A673 (cell line): ENCODE data around the gene RYR1. TPM values are rescaled to one million over a fixed set of nuclear protein-coding genes. Genes with fewer than 3 reads are reported as not detected.
A peak's percentile ranks its signal among the peaks of the same experiment; 100 is the strongest.
"Not testable (repeated sequence)": the region's sequence is repeated elsewhere in the genome, so short reads cannot be mapped to it uniquely, and the experiment has no call there.

Experiments
- BruUV-seq: library from RNA; stranded (reverse); fragments of 400-500 nt; replicated peaks from 2 replicates; lab custom pipeline; 2021; lab: Mats Ljungman, UMichigan
- CTCF ChIA-PET: fragments of 300-600 bp; sonication (Branson Sonifier 250); formaldehyde crosslinking; loops from one replicate; lab custom pipeline; 2022; ENCODE audit warnings: antibody characterized with exemption; lab: Charles Lee
- POLR2A ChIA-PET: fragments of 300-600 bp; sonication (Branson Sonifier 250); formaldehyde crosslinking; loops from one replicate; lab custom pipeline; 2022; ENCODE audit warnings: antibody characterized with exemption; ENCODE audit not compliant: low non-redundant PET; lab: Charles Lee
- DNase-seq: peaks from one replicate; pipeline ENCODE4 v3.0.0-alpha.2; 2015; ENCODE audit warnings: low spot score
- H3K27ac ChIP-seq: fragments of 200-600 bp; sonication (generic); 2 replicates; pipeline ENCODE4 v1.5.1; 2016; ENCODE audit warnings: mixed run types, low read depth, mild to moderate bottlenecking, mixed read lengths, antibody characterized with exemption, low read length; ENCODE audit not compliant: poor library complexity, severe bottlenecking
- H3K27me3 ChIP-seq: fragments of 200-600 bp; sonication (generic); replicated peaks from 2 replicates; pipeline ENCODE4 v1.6.1; 2017; ENCODE audit warnings: mixed run types, low read depth, mild to moderate bottlenecking, mixed read lengths, antibody characterized with exemption, low read length; ENCODE audit not compliant: insufficient read depth, poor library complexity
- H3K36me3 ChIP-seq: fragments of 200-600 bp; sonication (generic); 2 replicates; pipeline ENCODE4 v1.6.1; 2016; ENCODE audit warnings: mixed run types, mild to moderate bottlenecking, mixed read lengths, antibody characterized with exemption, low read length; ENCODE audit not compliant: insufficient read depth, poor library complexity, severe bottlenecking
- H3K4me1 ChIP-seq: fragments of 200-600 bp; sonication (generic); 2 replicates; pipeline ENCODE4 v1.6.1; 2017; ENCODE audit warnings: mixed run types, mild to moderate bottlenecking, mixed read lengths, antibody characterized with exemption, low read length; ENCODE audit not compliant: insufficient read depth, poor library complexity, severe bottlenecking
- H3K4me3 ChIP-seq: fragments of 200-600 bp; sonication (generic); 2 replicates; pipeline ENCODE4 v1.5.1; 2016; ENCODE audit warnings: low read depth, mixed run types, mild to moderate bottlenecking, mixed read lengths, low read length; ENCODE audit not compliant: poor library complexity, severe bottlenecking
- H3K9me3 ChIP-seq: fragments of 200-600 bp; sonication (generic); 2 replicates; pipeline ENCODE4 v1.6.1; 2016; ENCODE audit warnings: mixed run types, low read depth, mild to moderate bottlenecking, mixed read lengths, antibody characterized with exemption, low read length; ENCODE audit not compliant: poor library complexity, severe bottlenecking
- CTCF ChIP-seq: fragments of 300-800, 200-600 bp; sonication (generic); conservative IDR thresholded peaks from 2 replicates; pipeline ENCODE4 v1.5.1; 2017; ENCODE audit warnings: low read depth, mild to moderate bottlenecking, antibody characterized with exemption, low read length, moderate library complexity, mixed read lengths
- EZH2 ChIP-seq: fragments of 200-600 bp; sonication (generic); IDR thresholded peaks from 2 replicates; pipeline ENCODE4 v1.6.1; 2017; ENCODE audit warnings: borderline replicate concordance, low read depth, mild to moderate bottlenecking, mixed read lengths, antibody characterized with exemption, low read length; ENCODE audit not compliant: poor library complexity, severe bottlenecking
- intact Hi-C: fragments of 100-400 bp; cut with micrococcal nuclease; formaldehyde crosslinking; loops from one replicate; pipeline ENCODE4 v1.10.0; 2022; ENCODE audit not compliant: unreplicated experiment
- total RNA-seq: library from RNA; stranded (reverse); gene quantifications from 2 replicates; pipeline ENCODE4 v1.2.3, GENCODE V29; 2021

Gene RYR1
- total RNA-seq, 1 experiment from 2014 or later: 0.28 TPM

GRCh38 chr19:38596057-38596981 lies 162.8 kb downstream of the RYR1 start:
- CTCF ChIA-PET: no interaction called here
- H3K4me3 ChIP-seq: peak overlapping the region; percentile 35
- peak; percentile 65 for DNase-seq

GRCh38 chr19:38597075-38597474 lies 163.6 kb downstream of the RYR1 start:
- H3K4me3 ChIP-seq: no peak overlapping the region
- no peaks in the 10 kb centered on the region for H3K36me3 ChIP-seq
- POLR2A ChIA-PET: no interaction called here
- CTCF ChIA-PET: no interaction called here
- H3K27ac ChIP-seq: no peak overlapping the region
- BruUV-seq: no TSS peak
- no peaks in the 10 kb centered on the region for H3K27me3 ChIP-seq
- no peak for TF ChIP-seq EZH2
- TF ChIP-seq CTCF: no peak
- no peak for DNase-seq
- intact Hi-C loops: no loop called here
- H3K9me3 ChIP-seq: no peaks in the 10 kb centered on the region
- no peaks in the 10 kb centered on the region for H3K4me1 ChIP-seq

More at GRCh38 chr19:38596057-38596981, 162.8 kb downstream of the RYR1 start:
- POLR2A ChIA-PET: no interaction called here
- TF ChIP-seq EZH2 (no peak), CTCF (no peak)
- no peaks in the 10 kb centered on the region for H3K9me3 ChIP-seq
- H3K27me3 ChIP-seq: no peaks in the 10 kb centered on the region
- H3K36me3 ChIP-seq: no peaks in the 10 kb centered on the region
- intact Hi-C loops: no loop called here
- no peaks in the 10 kb centered on the region for H3K4me1 ChIP-seq
- BruUV-seq: no TSS peak
- H3K27ac ChIP-seq: no peak overlapping the region

- ChIA-PET CTCF (no interaction called here), POLR2A (no interaction called here)
- no peak for DNase-seq
- Histone ChIP-seq H3K27me3 (no peaks in the 10 kb centered on the region), H3K4me1 (no peaks in the 10 kb centered on the region), H3K9me3 (no peaks in the 10 kb centered on the region), H3K36me3 (no peaks in the 10 kb centered on the region), H3K27ac (no peak overlapping the region), H3K4me3 (no peak overlapping the region)
- no TSS peak for BruUV-seq
- TF ChIP-seq EZH2 (no peak), CTCF (no peak)
- intact Hi-C loops: no loop called here
Observed at GRCh38 chr19:38599722-38600121, 166.2 kb downstream of the RYR1 start.

DNA sequence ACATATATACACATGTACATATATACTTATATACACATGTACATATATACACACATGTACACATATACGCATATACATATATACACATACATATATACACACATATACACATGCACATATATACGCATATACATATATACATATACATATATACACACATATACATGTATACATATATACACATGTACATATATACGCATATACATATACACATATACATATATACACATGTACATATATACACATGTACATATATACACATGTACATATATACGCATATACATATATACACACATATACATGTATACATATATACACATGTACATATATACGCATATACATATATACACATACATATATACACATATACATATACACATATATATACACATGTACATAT lies 169.4 kb downstream of the RYR1 start:
- POLR2A ChIA-PET, DNase-seq, H3K27me3 ChIP-seq, H3K36me3 ChIP-seq, H3K9me3 ChIP-seq, intact Hi-C loops, CTCF ChIA-PET, BruUV-seq, H3K4me3 ChIP-seq, H3K4me1 ChIP-seq, H3K27ac ChIP-seq: not testable (repeated sequence)
